ENCODE measurements around the gene ZFP64. TPM values are rescaled to one million over a fixed set of nuclear protein-coding genes. Genes with fewer than 3 reads are reported as not detected.
"Not testable (repeated sequence)": the region's sequence is repeated elsewhere in the genome, so short reads cannot be mapped to it uniquely, and the experiment has no call there.

The ZFP64 gene
- total RNA-seq, 1 donor from 2014 or later, result 7.8 TPM

DNA sequence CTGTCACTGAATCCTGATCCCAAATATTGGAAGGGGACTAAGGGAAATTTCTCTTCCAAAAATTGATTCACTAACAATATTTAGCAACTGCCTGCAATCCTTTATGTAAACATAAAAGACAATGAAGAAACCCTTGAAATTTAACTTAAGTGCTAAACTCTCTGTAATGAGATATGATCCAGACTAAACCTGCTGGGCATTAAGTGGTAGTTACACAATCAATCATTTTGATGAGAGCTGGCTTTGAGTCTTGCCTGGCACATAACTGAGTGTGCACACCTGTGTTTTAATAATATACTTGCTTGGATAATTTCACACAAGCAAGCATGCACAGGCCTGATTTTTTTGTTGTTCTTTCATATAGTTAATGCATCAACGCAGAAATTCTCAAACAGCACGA lies 9.8 kb upstream of the ZFP64 start:
- DNase-seq, result no peak

- no peak for DNase-seq
Measured at GRCh38 chr20:52200870-52201269, 9.3 kb upstream of the ZFP64 start.

GRCh38 chr20:52196845-52197244 lies 5.3 kb upstream of the ZFP64 start:
- DNase-seq, result no peak

DNA sequence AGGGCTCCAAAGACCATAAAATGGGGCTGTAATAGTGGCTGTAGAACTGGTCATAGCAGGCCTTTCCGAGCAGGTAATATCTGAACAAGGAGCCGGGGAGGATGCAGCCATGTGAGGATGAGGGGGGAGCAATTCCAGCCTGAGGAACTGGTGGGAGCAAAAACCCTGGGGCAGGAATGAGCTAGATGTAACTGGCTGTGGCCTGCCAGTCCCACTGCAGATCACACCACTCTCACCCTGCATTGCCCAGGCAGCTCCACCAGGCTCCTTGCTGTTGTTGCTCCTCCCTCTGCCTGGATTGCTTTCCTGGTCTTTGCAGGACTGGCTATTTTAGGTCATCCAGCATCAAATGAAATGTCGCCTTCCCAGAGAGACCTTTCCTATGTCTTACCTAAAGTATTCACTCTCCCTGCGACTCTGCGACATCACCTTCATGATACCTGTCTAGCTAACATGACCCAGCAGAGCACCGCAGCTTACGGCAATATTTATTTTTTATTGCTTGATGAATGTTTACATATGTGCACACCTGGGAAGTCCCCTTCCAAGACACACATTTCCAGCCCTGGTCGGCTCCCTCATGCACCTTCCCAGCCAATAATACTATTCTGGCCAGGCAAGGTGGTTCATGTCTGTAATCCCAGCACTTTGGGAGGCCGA lies 2.4 kb upstream of the ZFP64 start:
- no peak for DNase-seq

- DNase-seq, result no peak
Measured at GRCh38 chr20:52193133-52193532, 1.6 kb upstream of the ZFP64 start.

GRCh38 chr20:52192719-52193007 lies 1.1 kb upstream of the ZFP64 start:
- DNase-seq, result not testable (repeated sequence)

- no peak for DNase-seq
Measured at GRCh38 chr20:52191916-52192718, 538 bp upstream of the ZFP64 start.

DNA sequence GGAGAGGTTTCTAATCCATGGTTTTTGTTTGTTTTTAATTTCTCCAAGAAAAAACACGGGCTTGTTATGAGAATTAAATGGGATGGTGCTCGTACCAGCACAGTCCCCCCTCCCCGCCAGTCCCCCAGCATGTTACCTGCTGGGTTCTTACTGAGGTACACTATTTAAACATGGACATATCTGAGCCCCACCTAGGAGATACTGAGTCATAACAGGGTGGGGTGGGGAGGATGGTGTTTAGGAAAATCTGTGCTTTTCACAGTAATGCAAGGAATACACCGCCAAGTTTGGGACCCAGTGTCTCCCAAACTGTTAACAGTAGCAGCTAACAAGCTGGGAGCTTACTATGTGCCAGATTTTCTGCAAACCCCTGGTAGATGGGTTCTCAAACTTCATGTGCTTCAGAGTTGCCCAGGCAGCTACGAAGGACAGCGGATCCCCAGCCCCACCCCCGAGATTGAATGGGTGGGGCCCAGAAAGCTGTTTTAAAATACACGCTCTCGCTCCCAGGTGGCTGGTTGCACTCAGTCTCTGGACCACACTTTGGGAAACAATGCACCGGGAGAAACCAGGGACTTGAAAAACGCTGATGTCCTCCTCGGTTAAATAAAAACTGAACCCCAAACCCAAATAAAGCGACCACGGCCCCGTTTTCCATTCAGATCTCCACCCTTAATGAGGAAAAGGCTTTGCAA lies 995 bp downstream of the ZFP64 start:
- no peak for DNase-seq

DNA sequence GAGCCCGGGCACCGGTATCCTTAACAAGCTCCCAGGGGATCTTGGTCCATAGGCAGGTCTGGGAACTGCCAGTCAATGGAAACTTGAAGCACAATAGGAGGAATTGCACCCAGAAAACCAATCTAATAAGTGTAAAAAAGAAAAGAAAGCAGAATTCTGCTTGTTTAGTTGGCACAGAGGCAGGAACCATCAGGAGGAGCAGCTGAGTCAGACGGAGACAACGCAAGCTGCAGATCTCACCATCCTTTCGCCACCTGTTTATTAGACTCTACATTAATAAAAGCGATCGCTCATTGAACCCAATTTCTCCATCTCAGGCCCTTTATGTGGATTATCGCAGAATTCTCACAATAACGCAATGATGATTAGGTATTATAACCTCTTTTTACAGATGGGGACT lies 9.8 kb downstream of the ZFP64 start:
- DNase-seq, result no peak

DNA sequence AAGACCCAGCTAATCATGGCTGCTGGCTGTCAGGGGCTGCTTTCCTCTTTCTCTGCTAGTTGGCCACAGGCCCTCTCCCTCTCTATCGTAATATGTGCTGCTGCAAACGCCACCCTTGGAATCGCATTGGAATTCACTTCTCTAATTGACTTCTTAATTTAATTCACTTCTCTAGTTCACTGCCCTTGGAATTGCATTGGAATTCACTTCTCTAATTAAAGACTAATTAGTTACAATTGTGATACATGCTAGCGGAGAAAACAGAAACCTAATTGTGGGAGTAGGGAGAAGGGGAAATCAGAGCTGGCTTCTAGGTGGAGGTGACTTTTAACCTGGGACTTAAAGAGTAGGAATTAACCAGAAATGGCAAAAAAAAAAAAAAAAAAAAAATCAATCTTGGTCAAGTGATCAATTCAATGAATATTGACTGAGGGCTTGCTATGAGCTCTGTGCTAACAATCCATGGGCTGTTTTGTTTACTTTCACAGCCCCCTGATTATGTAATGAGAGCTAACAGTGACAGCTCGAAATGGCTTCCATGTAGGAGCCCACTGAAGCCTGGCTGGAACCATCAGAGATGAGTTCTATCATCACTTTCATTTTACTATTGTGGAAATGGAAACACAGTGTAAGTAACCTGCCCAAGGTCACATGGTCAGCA lies 11.3 kb downstream of the ZFP64 start:
- DNase-seq, result no peak

DNA sequence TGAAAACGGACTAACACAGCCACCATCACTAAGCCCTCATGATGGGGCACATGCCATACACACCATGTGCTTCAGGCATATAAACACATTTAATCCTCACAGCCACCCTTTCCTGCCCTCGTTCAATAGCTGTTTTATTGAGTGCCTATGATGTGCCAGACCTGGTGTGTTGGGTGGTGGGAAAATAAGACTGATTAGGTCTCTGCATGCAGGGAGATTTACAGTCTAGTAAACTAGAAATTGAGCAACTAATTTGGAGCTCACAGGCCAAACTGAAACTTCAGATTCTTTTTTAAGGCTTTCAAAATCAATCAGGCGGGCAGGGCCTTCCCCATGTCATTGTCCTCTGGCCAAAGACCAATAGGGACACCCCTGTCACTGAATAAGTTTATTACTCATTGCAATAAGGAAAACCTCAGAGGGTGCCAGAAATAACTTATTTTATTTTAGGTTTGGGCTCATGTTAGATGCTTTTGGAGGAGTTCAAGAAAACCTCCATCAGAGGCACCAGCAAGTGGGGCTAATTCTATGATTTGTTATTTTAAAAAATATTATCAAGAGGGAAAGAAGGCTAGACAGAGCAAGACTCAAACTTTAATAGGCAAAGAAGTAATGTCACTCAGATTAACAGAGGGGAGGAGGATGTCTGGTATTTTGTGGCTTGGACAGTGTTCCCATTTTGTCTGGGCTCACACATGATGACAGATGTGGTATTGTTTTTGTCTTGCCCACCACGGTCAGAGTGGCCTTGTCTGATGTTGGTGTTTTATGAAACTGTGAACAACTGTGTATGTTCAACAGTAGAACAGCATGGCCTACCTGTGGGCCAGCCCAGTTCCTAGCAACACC lies 12.0 kb downstream of the ZFP64 start:
- no peak for DNase-seq

DNA sequence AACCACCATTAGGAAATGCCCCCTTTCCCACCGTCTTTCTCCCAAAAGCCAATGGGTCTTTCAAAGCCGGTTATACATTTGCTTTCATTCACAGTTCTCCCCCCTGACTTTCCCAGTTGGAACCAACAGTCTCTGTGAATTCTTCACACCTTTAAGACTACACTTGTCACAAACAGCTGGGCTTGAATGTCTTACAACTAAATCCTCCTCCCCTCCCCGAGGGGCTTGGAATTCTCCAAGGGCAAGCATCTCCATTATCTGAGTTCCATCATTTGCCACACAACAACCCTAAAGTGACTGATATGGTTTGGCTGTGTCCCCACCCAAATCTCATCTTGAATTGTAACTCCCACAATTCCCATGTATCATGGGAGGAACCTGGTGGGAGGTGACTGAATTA lies 12.9 kb downstream of the ZFP64 start:
- no peak for DNase-seq

GRCh38 chr20:52175840-52176239 lies 15.7 kb downstream of the ZFP64 start:
- DNase-seq, result no peak

GRCh38 chr20:52172392-52173047 lies 19.1 kb downstream of the ZFP64 start:
- DNase-seq, result no peak

GRCh38 chr20:52171025-52171424 lies 20.6 kb downstream of the ZFP64 start:
- no peak for DNase-seq

GRCh38 chr20:52168116-52168515 lies 23.5 kb downstream of the ZFP64 start:
- no peak for DNase-seq

DNA sequence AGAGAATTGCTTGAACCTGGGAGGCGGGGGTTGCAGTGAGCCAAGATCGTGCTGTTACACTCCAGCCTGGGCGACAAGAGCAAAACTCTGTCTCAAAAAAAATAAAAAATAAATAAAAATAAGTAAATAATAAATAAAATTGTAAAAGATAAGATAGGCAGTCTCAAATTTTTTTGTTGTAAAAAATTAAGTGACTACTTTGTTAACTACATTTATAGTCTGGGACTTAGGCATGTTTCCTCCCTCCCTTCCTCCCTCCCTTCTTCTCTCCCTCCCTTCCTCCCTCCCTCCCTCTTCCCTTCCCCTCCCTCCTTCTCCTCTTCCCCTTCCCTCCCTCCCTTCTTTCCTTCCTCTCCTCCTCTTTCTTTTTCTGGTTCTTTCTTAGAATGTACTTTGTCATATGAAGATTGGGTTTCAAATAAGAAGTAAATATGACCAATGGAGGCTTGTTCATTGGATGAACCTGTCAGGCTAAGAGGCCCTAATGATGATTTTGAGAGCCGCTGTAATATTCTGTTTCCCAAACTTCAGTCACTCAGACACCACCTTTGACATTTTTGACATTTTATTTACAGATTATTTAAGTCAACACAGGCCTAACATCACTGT lies 24.2 kb downstream of the ZFP64 start:
- DNase-seq, result no peak

DNA sequence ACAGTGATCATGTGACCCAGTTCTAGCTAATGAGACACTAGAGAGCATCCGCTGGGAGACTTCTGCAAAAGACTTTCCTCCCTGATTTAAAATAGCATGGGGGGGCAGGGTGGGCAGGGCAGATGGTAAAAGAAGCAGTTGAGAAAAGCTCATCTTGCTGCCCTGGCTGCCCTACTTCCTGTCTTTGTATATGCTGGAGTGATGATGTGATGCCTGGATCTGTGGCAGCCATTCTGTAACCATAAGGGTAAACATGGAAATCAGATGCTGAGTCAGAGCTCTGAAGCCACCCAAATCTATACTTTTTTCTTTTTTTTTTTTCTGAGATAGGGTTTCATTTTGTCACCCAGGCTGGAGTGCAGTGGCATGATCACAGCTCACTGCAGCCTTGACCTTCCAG lies 25.4 kb downstream of the ZFP64 start:
- DNase-seq, result no peak

- DNase-seq, result no peak
Measured at GRCh38 chr20:52160621-52161204, 30.9 kb downstream of the ZFP64 start.

DNA sequence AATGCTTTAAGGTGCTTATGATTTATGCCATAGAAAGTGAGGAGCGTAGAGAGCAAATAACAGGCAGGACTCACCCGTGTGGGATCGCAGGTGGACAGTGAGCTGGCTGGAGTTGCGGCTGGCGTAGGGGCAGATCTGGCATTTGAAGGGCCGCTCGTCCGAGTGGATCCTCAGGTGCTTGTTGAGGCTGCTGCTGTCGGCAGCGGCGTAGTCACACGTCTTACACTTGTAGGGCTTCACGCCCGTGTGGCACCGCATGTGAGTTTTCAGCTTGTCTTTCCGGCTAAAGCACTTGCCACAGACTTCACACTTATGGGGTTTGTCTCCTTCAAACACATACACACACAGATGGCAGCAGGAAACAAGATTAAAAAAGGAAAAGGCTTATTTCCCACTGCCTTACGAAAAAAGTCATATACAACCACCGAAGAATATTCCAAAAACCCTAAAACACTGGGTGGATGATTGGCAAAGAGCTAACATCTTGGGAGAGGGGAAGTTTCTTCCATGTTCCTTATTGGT lies 31.5 kb downstream of the ZFP64 start:
- no peak for DNase-seq

DNA sequence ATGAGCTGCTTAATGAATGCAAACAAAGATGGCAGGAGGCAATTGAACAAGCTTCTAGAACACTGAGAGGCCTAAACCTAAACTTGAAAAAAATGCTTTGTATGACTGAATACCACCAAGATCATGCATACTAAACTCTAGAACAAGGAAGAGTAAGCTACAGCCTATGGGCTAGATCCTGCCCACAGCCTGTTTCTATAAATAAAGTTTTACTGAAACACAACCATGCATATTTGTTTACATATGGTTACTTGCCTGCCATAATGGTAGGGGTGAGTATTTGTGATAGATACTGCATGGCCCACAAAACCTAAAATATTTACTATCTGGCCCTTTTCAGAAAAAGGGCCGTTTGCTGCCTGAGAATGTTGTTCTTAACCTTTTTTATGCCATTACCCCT lies 37.0 kb downstream of the ZFP64 start:
- DNase-seq, result no peak
